ENCODE results near the gene PRDM1. TPM values are rescaled to one million over a fixed set of nuclear protein-coding genes. Genes with fewer than 3 reads are reported as not detected.
A peak's percentile ranks its signal among the peaks of the same experiment; 100 is the strongest.

Gene PRDM1
- total RNA-seq, 1 donor from 2014 or later = 17.5 TPM

DNA sequence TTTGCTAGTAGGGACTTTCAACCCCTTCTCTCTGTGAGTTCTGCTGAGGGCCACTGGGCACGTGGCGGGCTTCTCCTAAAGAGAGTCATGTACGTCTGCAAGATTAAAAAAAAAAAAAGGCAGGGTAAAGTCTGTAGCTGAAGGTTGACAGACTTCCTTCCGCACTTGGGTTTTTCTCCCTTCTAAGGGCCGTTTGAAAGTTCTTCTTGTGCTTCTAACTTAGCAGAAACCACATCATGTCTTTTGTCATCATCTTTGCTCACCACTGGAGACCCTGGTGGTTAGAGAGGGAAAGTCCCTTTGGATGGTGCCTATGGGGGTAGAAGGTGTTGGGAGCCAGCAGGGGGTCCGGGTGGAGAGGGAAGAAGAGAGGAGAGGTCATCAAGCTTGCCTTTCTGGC lies 31.4 kb downstream of the PRDM1 start:
- Histone ChIP-seq H3K27ac (no peak overlapping the region), H3K27me3 (no peaks in the 10 kb centered on the region), H3K4me3 (no peak overlapping the region), H3K9me3 (no peaks in the 10 kb centered on the region), H3K4me1 (no peaks in the 10 kb centered on the region), H3K36me3 (no peaks in the 10 kb centered on the region)
- ATAC-seq (no peak), DNase-seq (no peak)
- TF ChIP-seq, protein P1, sequence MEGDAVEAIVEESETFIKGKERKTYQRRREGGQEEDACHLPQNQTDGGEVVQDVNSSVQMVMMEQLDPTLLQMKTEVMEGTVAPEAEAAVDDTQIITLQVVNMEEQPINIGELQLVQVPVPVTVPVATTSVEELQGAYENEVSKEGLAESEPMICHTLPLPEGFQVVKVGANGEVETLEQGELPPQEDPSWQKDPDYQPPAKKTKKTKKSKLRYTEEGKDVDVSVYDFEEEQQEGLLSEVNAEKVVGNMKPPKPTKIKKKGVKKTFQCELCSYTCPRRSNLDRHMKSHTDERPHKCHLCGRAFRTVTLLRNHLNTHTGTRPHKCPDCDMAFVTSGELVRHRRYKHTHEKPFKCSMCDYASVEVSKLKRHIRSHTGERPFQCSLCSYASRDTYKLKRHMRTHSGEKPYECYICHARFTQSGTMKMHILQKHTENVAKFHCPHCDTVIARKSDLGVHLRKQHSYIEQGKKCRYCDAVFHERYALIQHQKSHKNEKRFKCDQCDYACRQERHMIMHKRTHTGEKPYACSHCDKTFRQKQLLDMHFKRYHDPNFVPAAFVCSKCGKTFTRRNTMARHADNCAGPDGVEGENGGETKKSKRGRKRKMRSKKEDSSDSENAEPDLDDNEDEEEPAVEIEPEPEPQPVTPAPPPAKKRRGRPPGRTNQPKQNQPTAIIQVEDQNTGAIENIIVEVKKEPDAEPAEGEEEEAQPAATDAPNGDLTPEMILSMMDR (IDR thresholded peaks at IDR 0.05) = no peak
- intact Hi-C loops (cut with DNase I) = no loop called here

DNA sequence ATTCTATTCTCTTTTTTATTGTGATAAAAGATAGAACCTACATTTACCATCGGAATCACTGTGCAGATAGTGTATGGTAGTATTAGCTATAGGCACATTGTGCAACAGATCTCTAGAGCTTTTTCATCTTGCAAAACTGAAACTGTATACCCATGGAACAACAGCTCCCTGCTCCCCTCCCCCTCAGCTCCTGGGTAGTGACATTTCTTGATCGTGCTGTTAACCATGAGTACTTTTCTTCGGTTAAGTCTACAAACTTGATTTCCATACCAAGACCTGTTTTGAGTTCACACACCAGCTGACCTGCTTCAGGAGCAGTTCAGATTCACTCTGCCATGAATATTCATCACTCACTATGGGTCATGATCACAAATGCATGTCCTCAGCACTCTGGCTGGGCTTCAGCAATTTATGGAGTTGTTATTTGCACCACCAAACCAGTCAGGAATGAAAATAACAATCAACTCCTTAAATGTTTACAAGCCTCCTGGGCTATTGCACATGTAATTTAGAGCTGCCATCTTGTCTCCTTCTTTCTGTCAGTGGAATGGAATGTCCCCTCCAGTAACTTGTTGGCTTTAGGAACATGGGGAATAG lies 32.8 kb downstream of the PRDM1 start:
- H3K36me3 ChIP-seq = no peaks in the 10 kb centered on the region
- H3K27me3 ChIP-seq = no peaks in the 10 kb centered on the region
- no peak for DNase-seq
- intact Hi-C loops (cut with DNase I) = no loop called here
- ATAC-seq = no peak
- TF ChIP-seq, protein P1 (IDR thresholded peaks at IDR 0.05) = no peak
- no peaks in the 10 kb centered on the region for H3K4me1 ChIP-seq
- no peaks in the 10 kb centered on the region for H3K9me3 ChIP-seq
- no peak overlapping the region for H3K27ac ChIP-seq
- H3K4me3 ChIP-seq = no peak overlapping the region

DNA sequence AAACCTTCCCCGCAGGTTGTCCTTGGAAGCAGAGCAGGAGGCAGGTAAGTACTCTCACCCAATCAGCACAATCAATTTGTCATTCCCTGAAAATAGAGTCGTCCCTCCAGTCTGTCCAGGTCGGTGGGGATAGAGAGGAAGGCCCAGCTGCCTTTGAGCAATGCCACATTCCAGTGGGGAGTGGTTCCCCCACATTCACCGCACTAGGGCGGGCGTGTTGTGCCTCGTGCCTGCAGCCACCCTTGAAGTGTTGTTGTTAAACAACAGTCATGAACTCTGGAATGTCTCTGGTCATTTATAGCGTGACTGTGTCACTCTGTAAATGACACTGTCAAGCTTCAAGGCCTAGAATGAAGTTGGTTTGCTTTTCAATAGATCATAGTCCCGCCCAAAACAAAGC lies 33.4 kb downstream of the PRDM1 start:
- TF ChIP-seq, protein P1 (IDR thresholded peaks at IDR 0.05) = no peak
- intact Hi-C loops (cut with DNase I) = no loop called here

DNA sequence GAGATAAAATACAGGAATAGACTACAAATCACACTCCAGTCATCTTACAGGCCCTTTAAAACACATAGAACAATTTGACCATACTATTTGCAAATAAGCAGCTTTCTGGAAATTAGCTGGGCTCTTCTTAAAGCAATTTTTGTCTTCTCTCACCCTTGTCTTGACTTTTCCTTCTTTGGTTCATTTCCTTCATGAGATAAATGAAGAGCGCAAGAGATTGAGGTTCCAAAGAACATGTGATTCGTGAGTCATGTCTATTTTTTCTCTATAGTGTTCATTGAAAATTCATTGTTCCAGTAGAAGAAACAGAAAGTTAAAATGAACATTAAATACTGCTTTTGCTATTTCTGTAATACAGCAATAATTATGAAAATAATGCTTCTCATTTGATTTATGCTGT lies 33.9 kb downstream of the PRDM1 start:
- Histone ChIP-seq H3K36me3 (no peaks in the 10 kb centered on the region), H3K27ac (no peak overlapping the region), H3K9me3 (no peaks in the 10 kb centered on the region), H3K4me1 (no peaks in the 10 kb centered on the region), H3K4me3 (no peak overlapping the region), H3K27me3 (no peaks in the 10 kb centered on the region)
- DNase-seq (no peak), ATAC-seq (no peak)
- intact Hi-C loops (cut with DNase I) = no loop called here
- TF ChIP-seq, protein P1 (IDR thresholded peaks at IDR 0.05) = no peak

More for the DNA sequence above, 33.4 kb downstream of the PRDM1 start:
- H3K27me3 ChIP-seq = no peaks in the 10 kb centered on the region
- no peak overlapping the region for H3K4me3 ChIP-seq
- no peaks in the 10 kb centered on the region for H3K4me1 ChIP-seq
- H3K9me3 ChIP-seq = no peaks in the 10 kb centered on the region
- DNase-seq (peak; percentile 76), ATAC-seq (peak; percentile 88)
- no peak overlapping the region for H3K27ac ChIP-seq
- H3K36me3 ChIP-seq = no peaks in the 10 kb centered on the region

DNA sequence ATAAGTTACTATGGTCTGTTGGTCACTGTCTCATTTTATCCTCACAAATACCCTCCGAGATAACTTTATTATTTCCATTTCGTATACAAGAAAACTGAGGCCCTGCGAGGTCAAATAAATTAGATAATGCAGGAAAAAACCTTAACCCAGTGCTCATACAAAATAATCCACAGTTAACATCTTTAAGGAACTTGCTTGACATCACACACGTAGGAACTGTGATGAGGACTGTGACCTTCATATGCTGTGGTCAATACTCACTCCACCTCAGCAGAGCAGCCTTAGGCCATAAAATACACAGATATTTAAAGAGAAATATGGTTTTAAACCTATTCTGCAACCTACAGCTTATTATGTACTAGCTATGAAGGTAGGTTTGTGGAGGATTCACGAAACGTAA lies 34.3 kb downstream of the PRDM1 start:
- no peak for ATAC-seq
- TF ChIP-seq, protein P1 (IDR thresholded peaks at IDR 0.05) = no peak
- intact Hi-C loops (cut with DNase I) = no loop called here
- DNase-seq = no peak
- no peak overlapping the region for H3K4me3 ChIP-seq
- H3K36me3 ChIP-seq = no peaks in the 10 kb centered on the region
- no peaks in the 10 kb centered on the region for H3K4me1 ChIP-seq
- no peaks in the 10 kb centered on the region for H3K27me3 ChIP-seq
- H3K27ac ChIP-seq = no peak overlapping the region
- H3K9me3 ChIP-seq = no peaks in the 10 kb centered on the region

Measured in upper lobe of right lung (tissue), 1 donor.